HL-60 (cell line): Measurements from ENCODE around the gene JAGN1.
"Not testable (repeated sequence)": the region's sequence is repeated elsewhere in the genome, so short reads cannot be mapped to it uniquely, and the experiment has no call there.

Experiments
- GABPA ChIP-seq: IDR thresholded peaks from 2 replicates; pipeline ENCODE4 v1.6.1; 2012; ENCODE audit warnings: low read depth
- TF ChIP-seq, protein P1 (sequence below): IDR thresholded peaks from one replicate; pipeline ENCODE4 v1.5.1; 2011; ENCODE audit warnings: low read length, control low read depth, inconsistent platforms; ENCODE audit not compliant: insufficient read depth
- TF ChIP-seq, protein P2 (sequence below): IDR thresholded peaks from 2 replicates; pipeline ENCODE4 v1.6.1; 2012; ENCODE audit warnings: low read depth; ENCODE audit not compliant: insufficient replicate concordance

DNA sequence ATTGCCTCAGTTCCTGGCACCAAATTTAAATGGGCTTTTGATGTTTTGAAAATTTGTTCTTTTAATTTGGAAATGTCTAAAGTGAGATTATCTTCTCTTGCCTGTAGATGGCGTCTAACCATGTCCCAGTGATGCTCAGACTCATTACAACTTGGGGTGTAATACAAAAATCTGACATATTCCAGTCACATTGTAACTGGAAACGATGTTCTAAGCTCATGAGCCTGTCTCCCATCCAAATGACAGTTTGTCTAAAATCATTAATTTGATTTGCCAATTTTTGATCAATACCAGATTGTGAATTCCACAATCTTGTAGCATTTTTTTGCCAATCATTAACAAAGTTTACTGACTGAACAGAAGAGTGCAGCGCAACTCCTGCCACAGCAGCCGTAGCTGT, 41.5 kb upstream of the JAGN1 start:
- TF ChIP-seq, protein P1, sequence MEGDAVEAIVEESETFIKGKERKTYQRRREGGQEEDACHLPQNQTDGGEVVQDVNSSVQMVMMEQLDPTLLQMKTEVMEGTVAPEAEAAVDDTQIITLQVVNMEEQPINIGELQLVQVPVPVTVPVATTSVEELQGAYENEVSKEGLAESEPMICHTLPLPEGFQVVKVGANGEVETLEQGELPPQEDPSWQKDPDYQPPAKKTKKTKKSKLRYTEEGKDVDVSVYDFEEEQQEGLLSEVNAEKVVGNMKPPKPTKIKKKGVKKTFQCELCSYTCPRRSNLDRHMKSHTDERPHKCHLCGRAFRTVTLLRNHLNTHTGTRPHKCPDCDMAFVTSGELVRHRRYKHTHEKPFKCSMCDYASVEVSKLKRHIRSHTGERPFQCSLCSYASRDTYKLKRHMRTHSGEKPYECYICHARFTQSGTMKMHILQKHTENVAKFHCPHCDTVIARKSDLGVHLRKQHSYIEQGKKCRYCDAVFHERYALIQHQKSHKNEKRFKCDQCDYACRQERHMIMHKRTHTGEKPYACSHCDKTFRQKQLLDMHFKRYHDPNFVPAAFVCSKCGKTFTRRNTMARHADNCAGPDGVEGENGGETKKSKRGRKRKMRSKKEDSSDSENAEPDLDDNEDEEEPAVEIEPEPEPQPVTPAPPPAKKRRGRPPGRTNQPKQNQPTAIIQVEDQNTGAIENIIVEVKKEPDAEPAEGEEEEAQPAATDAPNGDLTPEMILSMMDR: not testable (repeated sequence)
- TF ChIP-seq, protein P2, sequence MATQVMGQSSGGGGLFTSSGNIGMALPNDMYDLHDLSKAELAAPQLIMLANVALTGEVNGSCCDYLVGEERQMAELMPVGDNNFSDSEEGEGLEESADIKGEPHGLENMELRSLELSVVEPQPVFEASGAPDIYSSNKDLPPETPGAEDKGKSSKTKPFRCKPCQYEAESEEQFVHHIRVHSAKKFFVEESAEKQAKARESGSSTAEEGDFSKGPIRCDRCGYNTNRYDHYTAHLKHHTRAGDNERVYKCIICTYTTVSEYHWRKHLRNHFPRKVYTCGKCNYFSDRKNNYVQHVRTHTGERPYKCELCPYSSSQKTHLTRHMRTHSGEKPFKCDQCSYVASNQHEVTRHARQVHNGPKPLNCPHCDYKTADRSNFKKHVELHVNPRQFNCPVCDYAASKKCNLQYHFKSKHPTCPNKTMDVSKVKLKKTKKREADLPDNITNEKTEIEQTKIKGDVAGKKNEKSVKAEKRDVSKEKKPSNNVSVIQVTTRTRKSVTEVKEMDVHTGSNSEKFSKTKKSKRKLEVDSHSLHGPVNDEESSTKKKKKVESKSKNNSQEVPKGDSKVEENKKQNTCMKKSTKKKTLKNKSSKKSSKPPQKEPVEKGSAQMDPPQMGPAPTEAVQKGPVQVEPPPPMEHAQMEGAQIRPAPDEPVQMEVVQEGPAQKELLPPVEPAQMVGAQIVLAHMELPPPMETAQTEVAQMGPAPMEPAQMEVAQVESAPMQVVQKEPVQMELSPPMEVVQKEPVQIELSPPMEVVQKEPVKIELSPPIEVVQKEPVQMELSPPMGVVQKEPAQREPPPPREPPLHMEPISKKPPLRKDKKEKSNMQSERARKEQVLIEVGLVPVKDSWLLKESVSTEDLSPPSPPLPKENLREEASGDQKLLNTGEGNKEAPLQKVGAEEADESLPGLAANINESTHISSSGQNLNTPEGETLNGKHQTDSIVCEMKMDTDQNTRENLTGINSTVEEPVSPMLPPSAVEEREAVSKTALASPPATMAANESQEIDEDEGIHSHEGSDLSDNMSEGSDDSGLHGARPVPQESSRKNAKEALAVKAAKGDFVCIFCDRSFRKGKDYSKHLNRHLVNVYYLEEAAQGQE: not testable (repeated sequence)
- TF ChIP-seq GABPA: not testable (repeated sequence)
